ENCODE results near the gene NFKBIE.

GRCh38 chr6:44255105-44255808 is 10.1 kb downstream of the NFKBIE start:
- TF ChIP-seq CTCF (IDR thresholded peaks at IDR 0.05) (no peak), POLR2A (IDR thresholded peaks at IDR 0.05) (no peak)

All from uterus (tissue), 2 donors.